NOMO-1 treated with DMSO at 0.1 percent for 48 hours (cell line): ENCODE measurements around the gene RFX4.

Experiments used
- DNase-seq: peaks from one replicate; lab custom pipeline; 2025; ENCODE audit not compliant: unreplicated experiment; lab: John Stamatoyannopoulos, UW

Gene RFX4

GRCh38 chr12:106758349-106759110 lies 175.7 kb downstream of the RFX4 start:
- DNase-seq: no peak

GRCh38 chr12:106759526-106760183 lies 176.9 kb downstream of the RFX4 start:
- DNase-seq: no peak

- DNase-seq: peak; percentile 88
Observed at GRCh38 chr12:106760184-106760531, 177.4 kb downstream of the RFX4 start.

- no peak for DNase-seq
Observed at GRCh38 chr12:106764220-106764619, 181.4 kb downstream of the RFX4 start.

GRCh38 chr12:106764738-106765137 lies 181.9 kb downstream of the RFX4 start:
- DNase-seq: no peak

GRCh38 chr12:106766393-106766826 lies 183.6 kb downstream of the RFX4 start:
- no peak for DNase-seq

- DNase-seq: no peak
Observed at GRCh38 chr12:106767206-106767605, 184.4 kb downstream of the RFX4 start.

GRCh38 chr12:106767954-106768822 lies 185.4 kb downstream of the RFX4 start:
- no peak for DNase-seq

- no peak for DNase-seq
Observed at GRCh38 chr12:106769078-106769477, 186.3 kb downstream of the RFX4 start.

- no peak for DNase-seq
Observed at GRCh38 chr12:106769546-106769945, 186.7 kb downstream of the RFX4 start.

- no peak for DNase-seq
Observed at GRCh38 chr12:106771425-106771824, 188.6 kb downstream of the RFX4 start.

- DNase-seq: no peak
Observed at GRCh38 chr12:106773286-106774004, 190.6 kb downstream of the RFX4 start.

- DNase-seq: peak; percentile 93
Observed at GRCh38 chr12:106774005-106774807, 191.4 kb downstream of the RFX4 start, which contains the start of gene RIC8B. Gene RIC8B, plus strand, starts transcription at chr12:106774682. Its CDS starts 64 bp downstream, at chr12:106774746.

- no peak for DNase-seq
Observed at GRCh38 chr12:106774808-106775524, 192.2 kb downstream of the RFX4 start.

- no peak for DNase-seq
Observed at GRCh38 chr12:106776897-106777296, 194.1 kb downstream of the RFX4 start.

GRCh38 chr12:106780010-106780631 lies 197.3 kb downstream of the RFX4 start:
- DNase-seq: no peak

- DNase-seq: no peak
Observed at GRCh38 chr12:106782619-106783018, 199.8 kb downstream of the RFX4 start.

- DNase-seq: no peak
Observed at GRCh38 chr12:106783515-106783914, 200.7 kb downstream of the RFX4 start.

GRCh38 chr12:106790020-106790419 lies 207.2 kb downstream of the RFX4 start:
- no peak for DNase-seq
